HG03575 (cell line): Measurements from ENCODE around the gene FAM171A1.

Source experiments
- ATAC-seq: cut with Tn5 transposase; IDR thresholded peaks from one replicate; pipeline ENCODE4 v1.9.1; 2021; ENCODE audit not compliant: unreplicated experiment, insufficient number of reproducible peaks, low FRiP score; ENCODE audit errors: extremely low read depth

FAM171A1 gene

DNA sequence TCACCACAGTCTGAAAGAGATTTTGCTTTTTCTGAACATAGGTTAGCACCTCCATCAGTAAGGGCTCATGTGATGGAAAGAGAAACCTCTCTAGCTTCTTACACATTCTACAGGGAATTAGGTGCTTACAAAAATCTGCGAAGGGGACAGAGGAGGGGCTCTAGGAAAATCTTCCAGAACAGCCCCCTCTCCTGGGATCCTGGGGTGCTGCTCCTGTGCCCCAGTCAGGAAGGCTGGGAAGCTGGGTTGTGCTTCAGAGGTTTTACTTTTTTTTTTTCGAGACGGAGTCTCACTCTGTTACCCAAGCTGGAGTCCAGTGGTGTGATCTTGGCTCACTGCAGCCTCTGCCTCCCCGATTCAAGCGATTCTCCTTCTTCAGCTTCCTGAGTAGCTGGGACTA is 7.5 kb upstream of the FAM171A1 start:
- no peak for ATAC-seq

DNA sequence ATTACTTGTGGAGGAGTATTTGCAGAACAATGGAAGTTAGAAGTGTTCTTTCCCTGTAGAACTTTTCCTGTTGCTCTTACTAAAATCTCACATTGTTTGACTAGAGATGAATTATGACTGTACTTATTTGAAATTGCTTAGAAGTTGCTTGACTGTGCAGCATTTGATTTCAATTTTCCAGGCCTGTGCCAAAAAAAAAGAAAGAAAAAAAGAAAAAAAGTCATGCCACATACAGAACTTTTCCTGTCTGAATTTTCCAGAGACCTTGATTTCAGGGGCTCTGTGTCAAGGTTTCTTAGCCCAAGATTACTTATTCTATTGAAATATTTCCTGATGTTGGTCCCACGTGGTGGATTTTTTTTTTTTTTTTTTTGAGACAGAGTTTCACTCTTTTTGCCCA is 3.5 kb upstream of the FAM171A1 start:
- ATAC-seq = no peak

DNA sequence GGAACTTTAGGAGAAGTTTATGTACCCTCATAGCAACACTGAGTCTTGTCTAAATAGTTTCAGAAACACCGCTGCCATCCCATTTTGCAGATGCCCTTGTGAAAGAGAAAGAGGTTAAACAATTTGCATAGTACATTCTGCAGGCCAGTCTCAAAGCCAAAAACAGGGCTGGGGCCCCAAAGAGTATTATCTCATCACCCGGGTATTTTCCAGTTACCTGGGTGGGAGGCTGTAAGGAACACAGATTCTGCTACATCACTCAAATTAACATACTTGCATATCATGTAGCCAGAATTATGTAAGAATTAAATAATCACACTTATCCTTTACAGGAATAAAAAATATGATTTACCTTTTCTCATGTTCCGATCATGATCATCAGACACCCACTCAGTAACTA is 3.1 kb upstream of the FAM171A1 start:
- ATAC-seq = no peak

DNA sequence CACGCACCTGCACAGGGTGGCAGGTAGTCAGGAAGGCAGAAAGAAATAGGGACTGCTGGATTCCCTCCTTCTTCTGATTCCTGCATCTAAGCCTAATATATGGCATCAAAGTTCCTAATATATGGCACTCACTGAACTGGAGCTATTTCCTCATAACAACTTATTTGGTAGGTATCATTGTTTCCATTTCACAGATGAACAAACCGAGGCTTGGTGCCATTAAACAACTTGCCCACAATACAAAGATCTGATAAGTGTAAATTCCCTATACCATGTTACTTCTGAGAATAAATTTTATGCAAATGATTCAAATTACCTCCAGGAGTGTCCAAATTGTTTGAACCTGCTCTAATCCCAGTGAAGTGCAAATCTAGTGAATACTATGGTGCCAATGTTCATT is 2.1 kb upstream of the FAM171A1 start:
- no peak for ATAC-seq

DNA sequence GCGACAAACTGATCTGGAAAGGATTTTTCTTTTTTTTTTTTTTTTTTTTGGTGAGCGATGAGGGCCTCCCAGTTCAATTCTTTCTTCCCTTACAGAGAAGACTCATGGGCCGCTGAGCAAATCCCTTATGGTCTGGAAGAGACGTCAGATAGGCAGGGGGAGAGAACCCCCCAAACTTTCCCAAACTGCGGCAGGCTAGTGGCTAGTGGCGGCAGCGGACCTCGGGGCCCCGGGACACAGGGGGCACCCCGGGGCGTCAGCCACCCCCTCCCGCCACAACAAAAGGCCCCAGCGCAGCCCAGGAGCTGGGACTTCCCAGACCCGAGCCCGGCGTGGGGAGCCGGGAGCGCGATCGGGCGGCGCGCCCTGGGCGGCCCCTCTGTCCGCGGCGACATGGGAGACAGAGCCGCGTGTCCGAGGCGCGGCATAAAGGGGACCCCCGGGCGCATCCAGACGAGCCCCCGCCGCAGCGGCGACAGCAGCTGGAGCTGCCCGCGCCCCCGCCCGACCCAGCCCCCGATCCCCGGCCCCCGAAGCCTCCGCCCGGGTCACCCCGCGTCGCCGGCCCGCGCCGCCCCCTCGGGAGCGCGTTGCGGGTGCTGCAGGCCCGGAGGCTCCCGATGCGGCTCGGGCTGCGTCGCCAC is 755 bp downstream of the FAM171A1 start:
- no peak for ATAC-seq

DNA sequence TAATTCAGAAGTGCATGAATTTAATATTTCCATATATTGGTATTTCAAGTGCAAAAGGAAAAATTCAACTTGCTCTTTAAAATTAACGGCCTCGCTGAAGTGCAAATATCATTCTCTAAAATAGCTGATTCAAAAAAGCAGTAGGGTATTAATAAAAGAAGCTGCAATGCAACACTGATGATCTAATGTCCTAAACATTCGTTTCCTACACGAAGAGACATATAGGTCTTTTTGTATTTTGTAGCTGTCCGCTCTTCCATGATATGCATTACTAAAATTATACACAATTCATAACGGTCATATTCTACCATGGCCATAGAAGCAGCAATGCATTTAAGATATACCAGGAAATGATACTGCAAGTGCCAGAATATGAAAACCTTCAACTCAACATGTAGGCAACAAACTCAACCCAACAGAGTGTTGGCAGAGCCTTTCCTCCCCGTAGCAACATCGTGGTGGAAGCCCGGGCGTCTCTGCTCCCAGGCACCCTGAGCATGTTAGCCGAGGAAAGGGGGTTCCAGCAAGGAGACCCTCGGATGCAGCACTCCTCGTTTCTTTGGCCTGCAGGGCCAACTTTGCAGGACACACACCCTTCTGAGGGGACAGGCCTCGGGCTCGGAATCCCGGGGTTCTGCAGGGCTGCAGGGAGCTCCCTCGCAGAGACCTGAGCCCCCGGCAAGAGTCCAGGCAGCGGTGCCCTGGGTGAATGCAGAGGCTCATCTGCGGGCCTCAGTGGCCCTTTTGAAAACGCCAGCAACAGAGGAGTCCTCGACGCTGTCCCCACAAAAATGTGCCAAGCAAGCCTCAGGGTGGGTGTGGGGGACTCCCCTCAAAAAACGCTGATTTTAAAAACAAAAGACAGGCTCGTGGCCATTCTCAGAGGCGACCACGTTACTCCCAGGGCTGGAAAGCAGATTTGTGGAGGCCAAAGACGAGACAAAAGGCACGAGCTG is 1.6 kb downstream of the FAM171A1 start:
- no peak for ATAC-seq

DNA sequence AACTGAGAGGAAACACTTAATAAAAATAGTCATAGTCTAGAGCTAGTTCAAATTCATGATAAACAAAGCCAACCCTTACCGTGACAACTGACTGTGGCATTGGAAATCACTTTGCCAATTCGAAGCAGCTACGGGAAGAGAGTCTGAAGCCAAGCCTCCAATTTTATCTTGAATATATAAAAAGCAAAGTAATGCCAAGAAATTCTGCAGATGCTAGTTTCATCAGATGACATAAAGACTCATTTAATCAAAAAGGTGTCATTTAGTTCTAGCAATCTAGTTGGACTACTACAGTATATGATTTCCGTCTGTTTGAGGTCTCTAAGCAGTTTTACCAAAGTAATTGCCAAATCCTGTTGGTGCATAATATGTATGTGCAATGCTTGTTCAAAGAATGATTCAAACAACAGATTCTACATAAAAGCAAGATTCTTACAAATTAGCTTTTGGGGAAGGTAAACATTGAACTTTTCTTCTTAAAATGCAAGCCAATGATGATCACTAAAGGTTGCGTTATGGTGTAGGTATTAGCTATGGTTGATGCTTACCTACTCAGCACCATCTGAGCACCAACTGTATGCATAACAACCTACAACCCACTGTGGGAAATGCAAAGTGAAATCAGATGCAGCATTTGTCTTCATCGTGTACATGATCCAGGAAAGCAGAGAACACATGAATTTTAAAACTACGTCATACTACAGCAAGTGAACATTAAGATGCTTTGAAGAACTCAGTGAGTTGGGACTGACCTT is 2.8 kb downstream of the FAM171A1 start:
- no peak for ATAC-seq

DNA sequence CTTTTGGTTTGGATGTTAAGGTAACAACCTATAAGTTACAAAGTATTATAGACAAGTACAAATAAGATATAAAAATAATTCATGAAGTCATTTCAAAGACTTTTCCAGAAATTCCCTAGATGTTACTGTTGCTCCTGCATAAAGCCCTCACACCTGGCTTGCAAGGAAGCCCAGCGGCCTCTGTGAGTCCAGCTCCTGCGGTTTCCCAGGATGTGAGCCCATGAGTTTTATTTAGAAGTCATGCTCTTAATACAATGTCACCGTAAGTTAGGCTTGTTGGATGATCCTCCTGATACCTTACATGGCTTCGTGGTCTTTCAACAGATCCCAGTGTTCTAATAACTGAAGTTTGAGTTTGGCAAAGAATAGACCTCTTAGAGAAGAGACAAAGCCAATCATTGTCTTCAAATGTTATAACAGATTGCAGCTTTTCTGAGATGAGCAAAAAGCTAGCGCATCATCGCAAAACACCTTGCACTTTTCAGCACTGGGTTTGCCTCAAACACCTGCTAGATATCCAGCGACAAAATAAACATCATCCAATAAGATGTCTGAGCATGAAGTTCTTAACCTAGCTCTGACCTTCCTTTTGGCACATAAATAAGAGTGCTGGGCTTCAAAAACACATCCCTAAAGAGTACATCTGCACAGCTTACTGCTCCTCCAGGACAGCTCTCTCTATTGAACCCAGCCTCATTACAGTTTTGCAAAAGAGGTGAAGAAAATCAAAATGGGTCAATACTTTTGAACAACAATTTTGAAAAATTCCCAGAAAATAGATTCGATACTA is 3.6 kb downstream of the FAM171A1 start:
- ATAC-seq = no peak

DNA sequence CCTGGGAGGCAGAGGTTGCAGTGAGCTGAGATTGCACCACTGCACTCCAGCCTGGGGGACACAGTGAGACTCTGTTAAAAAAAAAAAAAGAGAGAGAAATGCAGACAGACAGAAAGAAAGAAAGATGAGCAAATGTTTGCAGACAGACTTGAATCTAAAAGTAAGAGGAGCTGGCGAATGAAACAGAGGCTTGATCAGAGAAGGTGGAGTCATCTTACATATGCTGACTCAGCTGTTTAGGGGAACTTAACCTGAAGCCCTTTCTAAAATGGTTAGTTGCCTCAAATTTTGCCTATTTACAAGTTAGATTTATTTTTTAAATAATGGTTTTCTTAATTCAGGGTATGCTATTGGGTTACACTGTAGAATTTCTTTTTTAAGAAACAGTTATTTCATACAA is 5.4 kb downstream of the FAM171A1 start:
- no peak for ATAC-seq

DNA sequence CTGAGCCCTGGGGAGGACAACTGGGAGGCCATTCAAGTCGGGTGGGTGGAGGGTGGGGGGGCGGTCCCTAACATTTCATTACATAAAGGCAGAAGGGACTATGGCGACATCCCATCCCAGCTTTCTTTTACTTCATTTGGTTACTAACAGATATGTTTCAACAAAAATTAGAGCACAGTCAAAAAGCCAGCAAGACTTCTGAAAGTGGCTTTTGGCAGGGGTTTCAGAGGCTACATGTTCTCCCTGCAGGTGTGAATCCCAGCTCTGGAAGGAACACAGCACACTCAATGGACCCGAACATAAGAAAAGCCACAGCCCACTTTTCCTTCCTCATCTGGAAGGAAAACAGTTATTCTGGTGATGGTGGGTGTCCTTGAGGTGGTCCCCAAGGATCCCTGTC is 7.1 kb downstream of the FAM171A1 start:
- ATAC-seq = no peak

DNA sequence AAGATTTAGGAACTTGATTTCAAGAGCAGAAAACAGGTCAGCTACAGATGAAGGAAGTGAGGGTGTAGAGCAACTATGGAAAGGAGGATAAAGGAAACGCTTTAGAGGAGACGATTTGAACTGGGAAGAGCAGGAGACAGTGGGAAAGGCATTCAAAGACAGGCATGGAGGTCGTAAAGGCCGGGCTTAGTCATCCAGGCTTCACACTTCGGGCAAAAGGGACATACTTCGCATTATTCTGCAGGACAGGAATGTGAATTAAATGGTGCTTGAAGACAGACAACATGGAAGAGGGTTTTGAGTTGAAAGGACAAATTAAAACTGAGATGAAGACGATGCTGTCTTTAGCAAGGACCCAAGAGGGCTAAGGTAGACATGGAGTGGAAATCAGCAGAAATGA is 8.1 kb downstream of the FAM171A1 start:
- ATAC-seq = no peak

DNA sequence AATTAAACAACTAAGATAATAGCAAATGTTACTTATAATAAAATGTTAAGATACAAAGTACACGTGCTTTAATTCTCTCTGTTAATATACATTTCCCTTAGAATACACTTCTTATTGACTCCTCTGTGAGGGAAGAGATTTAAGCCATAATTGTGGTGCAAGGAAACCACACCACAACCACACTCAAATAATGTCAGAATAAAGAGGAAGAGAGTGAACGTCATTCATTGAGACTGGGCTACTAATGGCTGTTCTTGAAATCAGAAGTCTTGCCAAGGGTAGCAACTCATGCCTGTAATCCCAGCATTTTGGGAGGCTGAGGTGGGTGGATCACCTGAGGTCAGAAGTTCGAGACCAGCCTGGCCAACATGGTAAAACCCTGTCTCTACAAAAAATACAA is 10.0 kb downstream of the FAM171A1 start:
- no peak for ATAC-seq

DNA sequence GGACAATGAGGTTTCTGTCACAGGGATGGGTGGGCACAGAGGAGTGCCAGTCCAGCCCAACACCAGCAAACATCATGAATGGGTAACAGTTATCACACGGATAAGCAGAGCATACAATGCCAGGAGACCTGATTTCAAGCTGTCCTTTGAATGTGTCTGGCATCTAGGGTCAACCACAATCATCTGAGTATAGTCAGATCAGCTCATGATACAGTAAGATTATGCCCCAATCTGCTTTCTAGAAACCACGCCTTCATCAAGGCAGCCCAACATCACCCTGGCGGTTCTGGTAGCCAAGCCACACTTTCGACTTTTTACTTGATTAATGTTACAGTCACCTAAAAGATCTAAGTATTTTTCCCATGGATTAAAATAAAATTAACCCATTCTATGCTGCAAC is 10.5 kb downstream of the FAM171A1 start:
- no peak for ATAC-seq

DNA sequence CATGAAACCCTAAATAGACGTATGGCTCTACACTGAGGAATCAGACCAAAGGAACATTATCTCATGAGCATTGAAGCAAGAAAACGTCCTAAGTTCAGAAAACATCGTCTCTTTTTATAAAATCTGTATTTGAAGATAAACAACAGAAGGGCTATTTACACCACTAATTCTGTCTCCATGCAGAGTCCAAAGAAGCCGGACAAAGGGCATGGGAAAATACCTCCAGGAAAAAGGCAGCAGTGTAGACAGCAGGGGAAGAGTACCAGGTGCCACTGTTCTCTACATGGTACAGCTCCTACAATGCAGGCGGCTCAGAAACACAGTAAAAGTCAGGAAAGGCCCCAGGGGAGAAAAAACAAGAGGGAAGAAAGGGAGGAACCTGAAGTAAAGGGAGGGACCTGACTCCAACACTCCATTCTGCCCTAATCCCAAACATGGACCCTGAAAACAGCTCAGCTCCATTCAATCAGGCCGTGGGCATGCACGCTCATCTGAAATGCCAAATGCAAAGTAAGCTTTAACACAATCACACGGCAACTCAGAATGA is 17.5 kb downstream of the FAM171A1 start:
- no peak for ATAC-seq

DNA sequence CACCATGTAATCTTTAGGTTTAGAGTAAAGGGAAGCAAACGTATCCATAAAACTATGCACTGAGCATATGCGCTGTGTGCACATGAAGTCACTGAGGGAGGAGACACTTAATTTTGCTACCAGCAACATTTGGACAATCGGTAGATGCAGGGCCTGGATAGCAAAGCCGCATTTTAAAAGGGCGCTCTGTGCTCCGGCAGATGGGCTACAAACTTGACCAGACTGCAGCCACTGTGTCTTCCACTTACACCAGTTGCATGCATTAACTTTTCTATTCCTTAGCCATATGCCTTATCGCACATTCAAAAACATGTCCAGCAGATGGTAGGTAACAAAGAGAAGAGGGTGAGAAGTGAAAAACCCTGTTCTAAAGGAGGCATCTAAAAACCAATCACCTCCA is 18.3 kb downstream of the FAM171A1 start:
- no peak for ATAC-seq

DNA sequence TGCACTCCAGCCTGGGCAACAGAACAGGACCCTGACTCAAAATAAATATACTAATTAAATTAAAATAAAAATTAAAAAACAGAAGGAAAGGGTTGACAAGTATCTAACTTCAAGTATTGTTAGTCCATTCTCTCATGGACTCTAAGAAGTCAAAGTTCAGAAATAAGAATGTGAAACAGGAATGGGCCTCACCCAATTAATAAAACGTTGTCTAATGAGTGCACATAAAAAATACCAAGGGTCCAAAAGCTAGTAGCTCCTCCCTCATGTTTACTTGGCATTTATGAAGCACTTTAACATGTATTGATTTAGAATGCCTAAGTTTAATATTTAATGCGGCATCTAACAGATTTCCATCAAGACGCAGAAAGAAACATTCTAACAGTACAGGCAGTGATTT is 18.9 kb downstream of the FAM171A1 start:
- no peak for ATAC-seq

DNA sequence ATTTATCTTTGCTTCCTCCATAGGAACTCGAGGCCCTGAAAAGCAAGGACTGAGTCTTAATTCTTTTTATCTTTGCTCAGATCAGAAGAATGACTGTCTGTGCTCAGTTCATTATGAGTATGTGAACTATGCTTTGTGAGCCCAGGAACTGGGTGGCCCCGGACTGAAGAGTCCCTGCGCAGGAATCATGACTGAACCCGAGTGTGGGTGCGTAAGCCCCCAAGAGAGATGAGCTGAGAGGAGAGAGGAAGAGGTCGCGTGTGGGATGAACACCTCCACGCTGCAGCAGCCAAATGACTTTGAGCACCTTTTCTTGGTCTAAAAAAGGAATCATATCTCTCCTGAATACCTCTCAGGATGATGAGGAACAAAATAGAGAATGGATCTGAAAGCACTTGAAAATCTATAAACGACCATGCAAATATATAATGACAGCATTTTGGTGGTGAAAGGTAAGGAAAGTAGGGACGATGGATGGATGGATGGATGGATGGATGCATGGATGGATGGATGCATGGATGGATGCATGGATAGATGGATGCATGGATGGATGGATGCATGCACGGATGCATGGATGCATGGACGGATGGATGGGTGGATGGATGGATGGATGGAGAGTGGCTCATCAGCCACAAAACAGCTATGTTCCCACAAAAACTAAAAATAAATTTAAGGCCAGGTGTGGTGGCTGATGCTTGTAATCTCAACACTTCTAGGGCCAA is 19.8 kb downstream of the FAM171A1 start:
- ATAC-seq = no peak

DNA sequence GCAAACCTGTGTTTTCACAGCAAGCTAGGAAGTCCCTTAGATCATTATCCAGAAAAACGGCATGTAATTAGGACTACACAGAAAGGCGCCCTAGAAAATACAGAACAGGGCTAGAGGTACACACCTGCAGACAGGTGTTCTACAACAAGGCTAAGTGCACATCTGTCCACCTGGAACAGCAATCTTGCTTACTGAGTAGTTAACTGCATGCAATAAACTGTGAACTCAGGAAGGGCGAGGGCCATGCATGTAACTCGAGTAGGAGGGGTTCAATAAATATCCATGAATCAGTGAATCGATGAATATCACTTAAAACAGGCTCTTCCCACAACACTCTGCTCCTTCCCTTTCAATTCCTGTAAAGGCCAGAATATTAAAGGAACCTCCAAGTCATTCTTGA is 22.0 kb downstream of the FAM171A1 start:
- no peak for ATAC-seq
